Liver (tissue), 9 donors: ENCODE data around the gene GRID1. TPM values are rescaled to one million over a fixed set of nuclear protein-coding genes. Genes with fewer than 3 reads are reported as not detected.

Experiments
- DNase-seq: peaks from one replicate; pipeline ENCODE4 v3.0.0-alpha.2; 2017; ENCODE audit warnings: low spot score
- H3K27ac ChIP-seq, 2 donors: one replicate each; pipeline ENCODE4 v1.7.0; 2013; ENCODE audit warnings: inconsistent platforms in 2 of 2, low read length in 2 of 2, control low read depth in 1 of 2, low read depth in 1 of 2, mild to moderate bottlenecking in 1 of 2
- H3K27me3 ChIP-seq, 4 donors: one replicate each; pipeline versions ENCODE4 v1.6.1 to v1.7.0; 2013; ENCODE audit warnings: low read length in 3 of 4, inconsistent platforms in 1 of 4, mild to moderate bottlenecking in 1 of 4, moderate library complexity in 1 of 4; ENCODE audit not compliant: control insufficient read depth in 4 of 4, insufficient read depth in 4 of 4
- H3K36me3 ChIP-seq, 4 donors: one replicate each; pipeline versions ENCODE4 v1.6.1 to v1.7.0; 2013; ENCODE audit warnings: low read length in 3 of 4, mild to moderate bottlenecking in 3 of 4, low read depth in 1 of 4, moderate library complexity in 1 of 4; ENCODE audit not compliant: control insufficient read depth in 4 of 4, insufficient read depth in 3 of 4
- H3K4me1 ChIP-seq, 4 donors: one replicate each; pipeline versions ENCODE4 v1.6.1 to v1.7.0; 2013; ENCODE audit warnings: low read length in 3 of 4, mild to moderate bottlenecking in 3 of 4, moderate library complexity in 1 of 4; ENCODE audit not compliant: control insufficient read depth in 4 of 4, insufficient read depth in 4 of 4
- H3K4me3 ChIP-seq, 3 donors: one replicate each; pipeline versions ENCODE4 v1.6.1 to v1.7.0; 2013; ENCODE audit warnings: low read length in 3 of 3, control low read depth in 1 of 3, low read depth in 1 of 3, mild to moderate bottlenecking in 1 of 3
- H3K9ac ChIP-seq, 2 donors: one replicate each; pipeline ENCODE4 v1.7.0; 2013; ENCODE audit warnings: low read length in 2 of 2, mild to moderate bottlenecking in 2 of 2, moderate library complexity in 2 of 2, control low read depth in 1 of 2, low read depth in 1 of 2
- H3K9me3 ChIP-seq, 4 donors: one replicate each; pipeline versions ENCODE4 v1.6.1 to v1.7.0; 2013; ENCODE audit warnings: low read length in 3 of 4; ENCODE audit not compliant: control insufficient read depth in 4 of 4
- ATF3 ChIP-seq: IDR thresholded peaks from 2 replicates; pipeline ENCODE4 v1.6.1; 2016; ENCODE audit warnings: antibody characterized with exemption
- CTCF ChIP-seq: fragments of 150-350 bp; IDR thresholded peaks from 2 replicates; pipeline ENCODE4 v1.5.1; 2017; ENCODE audit warnings: improper control_type of control experiment, low read depth, low read length; ENCODE audit not compliant: missing input control
- EGR1 ChIP-seq, 2 donors: IDR thresholded peaks; 2 replicates each; pipeline ENCODE4 v1.6.1; 2016 to 2018; ENCODE audit warnings: antibody characterized with exemption in 2 of 2, low read depth in 2 of 2
- FOXA1 ChIP-seq: IDR thresholded peaks from 2 replicates; pipeline ENCODE4 v1.6.1; 2016; ENCODE audit warnings: antibody characterized with exemption
- FOXA2 ChIP-seq: IDR thresholded peaks from 2 replicates; pipeline ENCODE4 v1.6.1; 2016; ENCODE audit warnings: antibody characterized with exemption
- GABPA ChIP-seq, 2 donors: IDR thresholded peaks in 1 of 2; conservative IDR thresholded peaks in 1 of 2; 2 replicates each; pipeline ENCODE4 v1.6.1; 2016; ENCODE audit warnings: antibody characterized with exemption in 2 of 2, mild to moderate bottlenecking in 1 of 2, moderate library complexity in 1 of 2
- HNF4A ChIP-seq, 2 donors: conservative IDR thresholded peaks; 2 replicates each; pipeline ENCODE4 v1.6.1; 2016; ENCODE audit warnings: antibody characterized with exemption in 2 of 2, mild to moderate bottlenecking in 2 of 2
- HNF4G ChIP-seq: IDR thresholded peaks from 2 replicates; pipeline ENCODE4 v1.6.1; 2016; ENCODE audit warnings: antibody characterized with exemption
- JUND ChIP-seq, 2 donors: IDR thresholded peaks; 2 replicates each; pipeline ENCODE4 v1.6.1; 2016; ENCODE audit warnings: antibody characterized with exemption in 2 of 2
- MAX ChIP-seq: IDR thresholded peaks from 2 replicates; pipeline ENCODE4 v1.6.1; 2016; ENCODE audit warnings: antibody characterized with exemption
- NR2F2 ChIP-seq: IDR thresholded peaks from 2 replicates; pipeline ENCODE4 v1.6.1; 2016; ENCODE audit warnings: antibody characterized with exemption
- RAD21 ChIP-seq, 2 donors: IDR thresholded peaks; 2 replicates each; pipeline ENCODE4 v1.6.1; 2016; ENCODE audit warnings: antibody characterized with exemption in 2 of 2, mild to moderate bottlenecking in 2 of 2
- REST ChIP-seq: IDR thresholded peaks from 2 replicates; pipeline ENCODE4 v1.6.1; 2016; ENCODE audit warnings: antibody characterized with exemption, mild to moderate bottlenecking
- RXRA ChIP-seq, 2 donors: IDR thresholded peaks; 2 replicates each; pipeline ENCODE4 v1.6.1; 2017 to 2018; ENCODE audit warnings: antibody characterized with exemption in 2 of 2, mild to moderate bottlenecking in 1 of 2
- SP1 ChIP-seq: IDR thresholded peaks from 2 replicates; pipeline ENCODE4 v1.6.1; 2018; ENCODE audit warnings: antibody characterized with exemption, mild to moderate bottlenecking
- TAF1 ChIP-seq: conservative IDR thresholded peaks from 2 replicates; pipeline ENCODE4 v1.6.1; 2016; ENCODE audit warnings: antibody characterized with exemption, mild to moderate bottlenecking
- YY1 ChIP-seq: IDR thresholded peaks from 2 replicates; pipeline ENCODE4 v1.6.1; 2016; ENCODE audit warnings: antibody characterized with exemption, mild to moderate bottlenecking
- ZBTB33 ChIP-seq: IDR thresholded peaks from 2 replicates; pipeline ENCODE4 v1.6.1; 2016; ENCODE audit warnings: antibody characterized with exemption
- WGBS: extraction: QIAGEN DNeasy Blood & Tissue Kit; methylation state at CpG from one replicate; pipeline ENCODE4 v1.1.7; 2013; 5-methylcytosine and 5-hydroxymethylcytosine counted together
- polyA plus RNA-seq, 2 donors: library from polyadenylated mRNA; stranded (reverse) in 1 of 2; unstranded in 1 of 2; fragments of 200-250 nt in 1 of 2; fragments of >200 nt in 1 of 2; fragmentation: Nextera tagmentation in 1 of 2; extraction: Ambion mirVana in 1 of 2; gene quantifications; one replicate each; pipeline versions ENCODE4 v1.2.1 to v1.2.3, GENCODE V29; 2013 to 2015
- total RNA-seq, 2 donors: library from RNA; depleted of rRNA; stranded (reverse); fragments of >200 nt; gene quantifications; one replicate each; pipeline ENCODE4 v1.2.3, GENCODE V29; 2014
- donor health status: healthy.
- donor health status: healthy.
- donor health status: healthy.
- donor health status: healthy.
- donor health status: healthy.

GRID1 gene
- total and polyA plus RNA-seq, 4 donors: 0.09 to 0.17 (median 0.14) TPM; not detected in 1

GRCh38 chr10:85614981-85615380, 751.6 kb downstream of the GRID1 start:
- Histone ChIP-seq H3K27ac (no peak overlapping the region), H3K9me3 (no peaks in the 10 kb centered on the region), H3K27me3 (no peaks in the 10 kb centered on the region), H3K9ac (no peak overlapping the region), H3K4me3 (no peak overlapping the region), H3K36me3 (no peaks in the 10 kb centered on the region), H3K4me1 (no peaks in the 10 kb centered on the region)
- 75% methylated on average over 2 of the region's 2 CpGs for WGBS
- TF ChIP-seq FOXA2 (no peak), TAF1 (no peak), HNF4G (no peak), SP1 (no peak), HNF4A (conservative IDR thresholded peaks at IDR 0.05) (no peak), MAX (no peak), YY1 (no peak), JUND (IDR thresholded peaks at IDR 0.05) (no peak), CTCF (no peak), EGR1 (IDR thresholded peaks at IDR 0.05; ENCODE audit: low read depth in 2 of 2) (no peak), ZBTB33 (no peak)
- no peak for DNase-seq

- WGBS: 76% methylated on average over 2 of the region's 2 CpGs
- no peaks in the 10 kb centered on the region for H3K36me3 ChIP-seq
- H3K27ac ChIP-seq: no peak overlapping the region
- H3K4me1 ChIP-seq: no peaks in the 10 kb centered on the region
- no peaks in the 10 kb centered on the region for H3K9me3 ChIP-seq
- H3K27me3 ChIP-seq: no peaks in the 10 kb centered on the region
- H3K9ac ChIP-seq: no peak overlapping the region
- H3K4me3 ChIP-seq: no peak overlapping the region
- TF ChIP-seq GABPA (IDR thresholded peaks at IDR 0.05 in 1 of 2, conservative IDR thresholded peaks at IDR 0.05 in 1 of 2) (no peak), RXRA (IDR thresholded peaks at IDR 0.05) (no peak), ZBTB33 (no peak), FOXA2 (no peak), HNF4G (no peak), HNF4A (conservative IDR thresholded peaks at IDR 0.05) (no peak), SP1 (no peak), JUND (IDR thresholded peaks at IDR 0.05) (no peak), NR2F2 (no peak), ATF3 (no peak), RAD21 (IDR thresholded peaks at IDR 0.05) (no peak), MAX (no peak), REST (no peak), TAF1 (no peak), CTCF (no peak), EGR1 (IDR thresholded peaks at IDR 0.05; ENCODE audit: low read depth in 2 of 2) (no peak), YY1 (no peak), FOXA1 (no peak)
- no peak for DNase-seq
Measured at GRCh38 chr10:85614566-85614965, 752.0 kb downstream of the GRID1 start.
